Fibroblast of lung (primary cell): Measurements from ENCODE around the gene GRK7. TPM values are rescaled to one million over a fixed set of nuclear protein-coding genes. Genes with fewer than 3 reads are reported as not detected.

Experiments used
- DNase-seq, 2 donors: peaks; one replicate each; pipeline versions ENCODE4 v3.0.0 to v3.0.0-alpha.2; 2010; ENCODE audit warnings: low read depth in 2 of 2
- H2AFZ ChIP-seq: 2 replicates; pipeline ENCODE4 v1.5.1; 2012; ENCODE audit warnings: low read length, control low read depth, inconsistent platforms
- H3K27ac ChIP-seq: 2 replicates; pipeline ENCODE4 v1.5.1; 2011; ENCODE audit warnings: low read length, control low read depth; ENCODE audit not compliant: insufficient read depth
- H3K27me3 ChIP-seq: 2 replicates; pipeline ENCODE4 v1.5.1; 2011; ENCODE audit warnings: mild to moderate bottlenecking, low read length; ENCODE audit not compliant: control insufficient read depth, insufficient read depth
- H3K36me3 ChIP-seq: 2 replicates; pipeline ENCODE4 v1.5.1; 2011; ENCODE audit warnings: low read length; ENCODE audit not compliant: control insufficient read depth, insufficient read depth
- H3K4me1 ChIP-seq: 2 replicates; pipeline ENCODE4 v1.5.1; 2011; ENCODE audit warnings: low read length; ENCODE audit not compliant: control insufficient read depth, insufficient read depth; ENCODE audit errors: extremely low read depth
- H3K4me2 ChIP-seq: 2 replicates; pipeline ENCODE4 v1.5.1; 2011; ENCODE audit warnings: low read length, control low read depth; ENCODE audit not compliant: insufficient read depth; ENCODE audit errors: extremely low read depth
- H3K4me3 ChIP-seq, 4 experiments: fragments of 200-600 bp in 1 of 4; sonication (generic) in 1 of 4; replicated peaks in 1 of 4; 2 replicates each; pipeline ENCODE4 v1.5.1; 2011 to 2016; ENCODE audit warnings: low read length in 4 of 4, low read depth in 3 of 4, mild to moderate bottlenecking in 3 of 4, control low read depth in 2 of 4, inconsistent platforms in 1 of 4, mixed read lengths in 1 of 4; ENCODE audit not compliant: insufficient read depth in 1 of 4; ENCODE audit errors: control extremely low read depth in 1 of 4
- H3K79me2 ChIP-seq: 2 replicates; pipeline ENCODE4 v1.5.1; 2012; ENCODE audit warnings: mild to moderate bottlenecking, low read length, inconsistent platforms; ENCODE audit not compliant: control insufficient read depth, insufficient read depth
- H3K9ac ChIP-seq: 2 replicates; pipeline ENCODE4 v1.5.1; 2011; ENCODE audit warnings: mild to moderate bottlenecking, low read length, control low read depth; ENCODE audit not compliant: insufficient read depth
- H3K9me3 ChIP-seq: 2 replicates; pipeline ENCODE4 v1.5.1; 2012; ENCODE audit warnings: low read depth, low read length; ENCODE audit not compliant: control insufficient read depth, insufficient read depth
- H4K20me1 ChIP-seq: 2 replicates; pipeline ENCODE4 v1.5.1; 2011; ENCODE audit warnings: low read length; ENCODE audit not compliant: control insufficient read depth, insufficient read depth; ENCODE audit errors: extremely low read depth
- CTCF ChIP-seq, 2 donors: IDR thresholded peaks in 1 of 2; conservative IDR thresholded peaks in 1 of 2; 1 replicate in 1 of 2; 2 replicates in 1 of 2; pipeline ENCODE4 v1.5.1; 2011 to 2012; ENCODE audit warnings: low read length in 2 of 2, control low read depth in 1 of 2, inconsistent platforms in 1 of 2, low read depth in 1 of 2, mild to moderate bottlenecking in 1 of 2
- EZH2 ChIP-seq: IDR thresholded peaks from 2 replicates; pipeline ENCODE4 v1.5.1; 2012; ENCODE audit warnings: low read length, control low read depth, mild to moderate bottlenecking; ENCODE audit errors: missing control alignments
- polyA plus RNA-seq, 2 donors: library from polyadenylated mRNA; depleted of rRNA in 1 of 2; stranded (reverse) in 1 of 2; unstranded in 1 of 2; fragments of >200 nt; gene quantifications; 2 replicates each; pipeline ENCODE4 v1.2.1, GENCODE V29; 2011 to 2012; ENCODE audit warnings: missing spikeins in 1 of 2
- total RNA-seq: library from RNA; depleted of rRNA; stranded (reverse); fragments of >200 nt; gene quantifications from 2 replicates; pipeline ENCODE4 v1.2.1, GENCODE V29; 2014

Gene GRK7
- total and polyA plus RNA-seq, 2 donors (not counting 1 experiment from before 2014, with no cell fraction given) = under 0.01 TPM; not detected in 1

GRCh38 chr3:141722648-141723047 is 40.6 kb upstream of the GRK7 start:
- Histone ChIP-seq H3K9me3 (no peaks in the 10 kb centered on the region), H3K4me1 (no peaks in the 10 kb centered on the region), H3K9ac (no peak overlapping the region), H2AFZ (no peak overlapping the region), H3K79me2 (no peaks in the 10 kb centered on the region), H3K27ac (no peak overlapping the region), H3K4me2 (no peak overlapping the region), H3K36me3 (no peaks in the 10 kb centered on the region), H3K4me3 (no peak overlapping the region), H3K27me3 (no peaks in the 10 kb centered on the region), H4K20me1 (no peaks in the 10 kb centered on the region)
- DNase-seq = no peak
- no peak for TF ChIP-seq EZH2
- TF ChIP-seq CTCF (conservative IDR thresholded peaks at IDR 0.05 in 1 of 2, IDR thresholded peaks at IDR 0.05 in 1 of 2; ENCODE audit: low read depth in 1 of 2, low read length in 2 of 2) = no peak

GRCh38 chr3:141723255-141723654 is 40.0 kb upstream of the GRK7 start:
- Histone ChIP-seq H3K27ac (no peak overlapping the region), H3K4me2 (no peak overlapping the region), H2AFZ (no peak overlapping the region), H3K9me3 (no peaks in the 10 kb centered on the region), H3K9ac (no peak overlapping the region), H3K36me3 (no peaks in the 10 kb centered on the region), H3K4me1 (no peaks in the 10 kb centered on the region), H3K4me3 (no peak overlapping the region), H3K27me3 (no peaks in the 10 kb centered on the region), H3K79me2 (no peaks in the 10 kb centered on the region), H4K20me1 (no peaks in the 10 kb centered on the region)
- no peak for DNase-seq
- TF ChIP-seq EZH2 (no peak), CTCF (conservative IDR thresholded peaks at IDR 0.05 in 1 of 2, IDR thresholded peaks at IDR 0.05 in 1 of 2; ENCODE audit: low read depth in 1 of 2, low read length in 2 of 2) (no peak)

GRCh38 chr3:141724186-141724585 is 39.0 kb upstream of the GRK7 start:
- H3K79me2 ChIP-seq = no peaks in the 10 kb centered on the region
- DNase-seq = no peak
- no peaks in the 10 kb centered on the region for H3K9me3 ChIP-seq

More at GRCh38 chr3:141724186-141724585, 39.0 kb upstream of the GRK7 start:
- H3K27me3 ChIP-seq = no peaks in the 10 kb centered on the region
- no peaks in the 10 kb centered on the region for H3K4me1 ChIP-seq
- no peaks in the 10 kb centered on the region for H3K36me3 ChIP-seq
- no peak overlapping the region for H2AFZ ChIP-seq
- no peak overlapping the region for H3K4me3 ChIP-seq
- H3K4me2 ChIP-seq = no peak overlapping the region
- TF ChIP-seq CTCF (conservative IDR thresholded peaks at IDR 0.05 in 1 of 2, IDR thresholded peaks at IDR 0.05 in 1 of 2; ENCODE audit: low read depth in 1 of 2, low read length in 2 of 2) (no peak), EZH2 (no peak)
- no peak overlapping the region for H3K27ac ChIP-seq
- H4K20me1 ChIP-seq = no peaks in the 10 kb centered on the region
- no peak overlapping the region for H3K9ac ChIP-seq
